Sigmoid colon (tissue), 7 donors: ENCODE results near the gene LITAF. TPM values are rescaled to one million over a fixed set of nuclear protein-coding genes. Genes with fewer than 3 reads are reported as not detected.

ENCODE experiments used
- DNase-seq: peaks from one replicate; pipeline ENCODE4 v3.0.0-alpha.2; 2019
- H3K27ac ChIP-seq, 4 donors: fragments of 200-600 bp; sonication (generic); one replicate each; pipeline ENCODE4 v1.5.1; 2016 to 2019; ENCODE audit warnings: mild to moderate bottlenecking in 1 of 4
- H3K27me3 ChIP-seq, 3 donors: fragments of 200-600 bp; sonication (generic); one replicate each; pipeline ENCODE4 v1.5.1; 2019; ENCODE audit warnings: mild to moderate bottlenecking in 1 of 3
- H3K36me3 ChIP-seq, 4 donors: fragments of 200-600 bp; sonication (generic); one replicate each; pipeline ENCODE4 v1.5.1; 2016 to 2019
- H3K4me1 ChIP-seq, 4 donors: fragments of 200-600 bp; sonication (generic); one replicate each; pipeline ENCODE4 v1.5.1; 2017 to 2019
- H3K4me3 ChIP-seq, 4 donors: fragments of 200-600 bp; sonication (generic); one replicate each; pipeline ENCODE4 v1.5.1; 2017 to 2019; ENCODE audit warnings: mild to moderate bottlenecking in 2 of 4, moderate library complexity in 1 of 4
- H3K9me3 ChIP-seq, 4 donors: fragments of 200-600 bp in 3 of 4; sonication (generic) in 3 of 4; one replicate each; pipeline versions ENCODE4 v1.5.1 to v1.6.1; 2013 to 2019
- EP300 ChIP-seq, 4 donors: sonication (generic); formaldehyde crosslinking; IDR thresholded peaks; one replicate each; pipeline ENCODE4 v1.6.1; 2017; ENCODE audit warnings: antibody characterized with exemption in 4 of 4
- POLR2A ChIP-seq, 2 donors: fragments of 450-650 bp; IDR thresholded peaks; one replicate each; pipeline ENCODE4 v1.6.1; 2016; ENCODE audit warnings: antibody characterized with exemption in 2 of 2, mild to moderate bottlenecking in 2 of 2, moderate library complexity in 2 of 2
- POLR2AphosphoS5 ChIP-seq, 4 donors: sonication (generic); formaldehyde crosslinking; IDR thresholded peaks; one replicate each; pipeline ENCODE4 v1.6.1; 2017; ENCODE audit warnings: antibody characterized with exemption in 4 of 4
- WGBS, 2 donors: extraction: QIAGEN DNeasy Blood & Tissue Kit; methylation state at CpG; one replicate each; pipeline ENCODE4 v1.1.7; 2013; 5-methylcytosine and 5-hydroxymethylcytosine counted together
- intact Hi-C: fragments of 100-400 bp; cut with DNase I; formaldehyde crosslinking; loops from one replicate; pipeline ENCODE4 v1.15.1; 2023
- polyA plus RNA-seq, 3 donors: library from polyadenylated mRNA; stranded (reverse); fragments of 200-250 nt; gene quantifications; one replicate each; pipeline ENCODE4 v1.2.3, GENCODE V29; 2013
- total RNA-seq, 4 donors: library from RNA; depleted of rRNA; stranded (reverse); fragments of >200 nt; gene quantifications; one replicate each; pipeline ENCODE4 v1.1.0, GENCODE V29; 2016
- TF ChIP-seq, protein P1 (sequence below), 4 experiments: fragments of 450-650 bp in 3 of 4; fragments of 200-600 bp in 1 of 4; IDR thresholded peaks; one replicate each; pipeline ENCODE4 v1.5.1; 2016 to 2019; ENCODE audit warnings: antibody characterized with exemption in 4 of 4, mild to moderate bottlenecking in 3 of 4, moderate library complexity in 2 of 4
- donor health status: healthy with polysubstance abuse.
- donor health status: Bipolar disorder and iron deficiency.
- donor health status: healthy.

Gene LITAF
- total and polyA plus RNA-seq, 7 donors = 20.6 to 307 (median 55.1) TPM

DNA sequence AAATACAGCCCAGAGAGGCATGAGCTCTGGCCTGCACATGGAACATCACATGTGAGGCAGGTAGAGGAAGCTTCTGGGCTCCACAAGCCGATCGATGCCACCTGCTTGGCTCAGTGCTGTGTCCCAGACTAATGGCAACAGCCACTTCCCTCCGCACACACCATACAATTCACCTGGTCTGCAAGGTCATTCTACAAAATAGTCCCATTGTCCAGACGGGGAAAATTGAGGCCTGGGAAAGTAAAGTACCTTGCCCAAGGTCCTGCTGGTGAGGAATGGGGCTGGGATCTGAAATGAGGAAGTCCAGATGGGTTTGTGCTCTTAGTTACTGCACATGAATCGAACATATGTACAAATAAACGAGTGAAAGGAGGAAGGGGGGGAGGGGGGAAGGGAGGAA lies 88.0 kb downstream of the LITAF start:
- TF ChIP-seq, protein P1, sequence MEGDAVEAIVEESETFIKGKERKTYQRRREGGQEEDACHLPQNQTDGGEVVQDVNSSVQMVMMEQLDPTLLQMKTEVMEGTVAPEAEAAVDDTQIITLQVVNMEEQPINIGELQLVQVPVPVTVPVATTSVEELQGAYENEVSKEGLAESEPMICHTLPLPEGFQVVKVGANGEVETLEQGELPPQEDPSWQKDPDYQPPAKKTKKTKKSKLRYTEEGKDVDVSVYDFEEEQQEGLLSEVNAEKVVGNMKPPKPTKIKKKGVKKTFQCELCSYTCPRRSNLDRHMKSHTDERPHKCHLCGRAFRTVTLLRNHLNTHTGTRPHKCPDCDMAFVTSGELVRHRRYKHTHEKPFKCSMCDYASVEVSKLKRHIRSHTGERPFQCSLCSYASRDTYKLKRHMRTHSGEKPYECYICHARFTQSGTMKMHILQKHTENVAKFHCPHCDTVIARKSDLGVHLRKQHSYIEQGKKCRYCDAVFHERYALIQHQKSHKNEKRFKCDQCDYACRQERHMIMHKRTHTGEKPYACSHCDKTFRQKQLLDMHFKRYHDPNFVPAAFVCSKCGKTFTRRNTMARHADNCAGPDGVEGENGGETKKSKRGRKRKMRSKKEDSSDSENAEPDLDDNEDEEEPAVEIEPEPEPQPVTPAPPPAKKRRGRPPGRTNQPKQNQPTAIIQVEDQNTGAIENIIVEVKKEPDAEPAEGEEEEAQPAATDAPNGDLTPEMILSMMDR (IDR thresholded peaks at IDR 0.05) = no peak
- no peak for TF ChIP-seq EP300 (IDR thresholded peaks at IDR 0.05)
- no peak for TF ChIP-seq POLR2A (IDR thresholded peaks at IDR 0.05)
- TF ChIP-seq POLR2AphosphoS5 (IDR thresholded peaks at IDR 0.05) = no peak
- Histone ChIP-seq H3K4me3 (no peak overlapping the region), H3K4me1 (peaks cover 0 to 30% (median 26%) of the 10 kb centered on the region in 4 donors), H3K27ac (peak overlapping the region in 1 of 4 donors; percentile 82), H3K9me3 (no peaks in the 10 kb centered on the region), H3K27me3 (no peaks in the 10 kb centered on the region), H3K36me3 (no peaks in the 10 kb centered on the region)
- 53 to 59% methylated on average over 6 of the region's 6 CpGs for WGBS, 2 donors
- no peak for DNase-seq
- intact Hi-C loops = no loop called here

DNA sequence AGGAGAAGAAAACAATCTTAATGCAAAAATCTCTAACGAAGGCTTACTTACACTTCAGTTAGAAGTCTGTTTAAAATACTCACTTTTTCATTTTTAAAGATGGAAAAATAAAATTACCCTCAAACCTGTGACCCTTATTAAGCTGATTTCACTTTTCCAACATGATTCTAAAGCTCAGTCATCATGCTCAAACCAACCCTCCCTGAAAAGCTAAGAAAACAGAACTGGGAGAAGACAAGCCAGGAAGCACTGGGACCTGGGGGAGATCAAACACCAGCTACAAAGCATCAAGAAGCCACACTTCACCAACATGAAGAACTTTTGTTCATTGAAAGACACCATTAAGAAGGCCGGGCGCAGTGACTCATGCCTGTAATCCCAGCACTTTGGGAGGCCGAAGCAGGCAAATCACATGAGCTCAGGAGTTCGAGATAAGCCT lies 88.8 kb downstream of the LITAF start:
- no peaks in the 10 kb centered on the region for H3K36me3 ChIP-seq
- DNase-seq = no peak
- H3K4me1 ChIP-seq = peaks cover 0 to 30% (median 26%) of the 10 kb centered on the region in 4 donors
- H3K27me3 ChIP-seq = no peaks in the 10 kb centered on the region
- H3K9me3 ChIP-seq = no peaks in the 10 kb centered on the region
- H3K27ac ChIP-seq = peak overlapping the region; percentile 73 to 82 (median 76)
- 53 to 56% methylated on average over 5 of the region's 5 CpGs for WGBS, 2 donors
- no peak overlapping the region for H3K4me3 ChIP-seq
- TF ChIP-seq, protein P1 (IDR thresholded peaks at IDR 0.05) = no peak
- no peak for TF ChIP-seq POLR2AphosphoS5 (IDR thresholded peaks at IDR 0.05)
- intact Hi-C loops = no loop called here

Other genes starting within 250 kb of the LITAF start
- 1 to 10 TPM in 2 of 4 donors, under 1 TPM in 2; 0.36 to 2.2 (median 1.2) TPM for gene RMI2, start 241.5 kb downstream of the LITAF start, total RNA-seq
- gene RMI2, start 241.5 kb downstream of the LITAF start, polyA plus RNA-seq = 10 to 100 TPM in 1 of 3 donors, 1 to 10 TPM in 2; 5.4 to 19.3 (median 8.1) TPM
- 10 to 100 TPM; 10.8 to 15.3 (median 13.5) TPM for gene SNN, start 81.5 kb upstream of the LITAF start, total RNA-seq
- gene SNN, start 81.5 kb upstream of the LITAF start, polyA plus RNA-seq = 10 to 100 TPM in 1 of 3 donors, 1 to 10 TPM in 2; 5.1 to 14.4 (median 6.0) TPM
- 10 to 100 TPM; 25.3 to 35.2 (median 28.8) TPM for gene TXNDC11, start 155.9 kb upstream of the LITAF start, total RNA-seq
- gene TXNDC11, start 155.9 kb upstream of the LITAF start, polyA plus RNA-seq = 10 to 100 TPM; 34.9 to 54.0 (median 37.8) TPM
- 10 to 100 TPM; 45.5 to 62.5 (median 55.7) TPM for gene ZC3H7A, start 210.3 kb upstream of the LITAF start, total RNA-seq
- 10 to 100 TPM; 19.9 to 23.5 (median 22.8) TPM for gene ZC3H7A, start 210.3 kb upstream of the LITAF start, polyA plus RNA-seq